Measurements from ENCODE around the gene ACTR3C.
"Not testable (repeated sequence)": the region's sequence is repeated elsewhere in the genome, so short reads cannot be mapped to it uniquely, and the experiment has no call there.

The ACTR3C gene

GRCh38 chr7:150312649-150313366 lies 10.5 kb downstream of the ACTR3C start:
- not testable (repeated sequence) for DNase-seq

GRCh38 chr7:150311711-150312110 lies 11.6 kb downstream of the ACTR3C start:
- DNase-seq, result no peak

DNA sequence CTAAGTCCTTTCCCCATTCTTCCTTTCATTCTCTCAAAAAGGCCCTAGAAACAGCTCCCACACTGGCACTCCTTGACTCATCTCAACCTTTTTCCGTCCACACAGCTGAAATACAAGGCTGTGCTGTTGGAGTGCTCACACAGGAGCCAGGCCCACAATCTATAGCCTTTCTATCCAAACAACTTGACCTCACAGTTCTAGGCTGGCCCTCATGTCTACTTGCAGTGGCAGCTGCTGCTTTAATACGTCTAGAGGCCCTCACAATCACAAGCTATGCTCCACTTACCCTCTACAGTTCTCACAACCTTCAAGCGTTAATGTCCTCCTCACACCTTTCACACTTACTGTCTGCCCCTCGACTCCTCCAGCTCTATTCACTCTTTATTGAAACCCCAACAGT lies 12.2 kb downstream of the ACTR3C start:
- no peak for DNase-seq

- no peak for DNase-seq
Observed at GRCh38 chr7:150308575-150308974, 14.8 kb downstream of the ACTR3C start.

GRCh38 chr7:150307904-150308303 lies 15.4 kb downstream of the ACTR3C start:
- no peak for DNase-seq

GRCh38 chr7:150307129-150307528 lies 16.2 kb downstream of the ACTR3C start:
- DNase-seq, result no peak

DNA sequence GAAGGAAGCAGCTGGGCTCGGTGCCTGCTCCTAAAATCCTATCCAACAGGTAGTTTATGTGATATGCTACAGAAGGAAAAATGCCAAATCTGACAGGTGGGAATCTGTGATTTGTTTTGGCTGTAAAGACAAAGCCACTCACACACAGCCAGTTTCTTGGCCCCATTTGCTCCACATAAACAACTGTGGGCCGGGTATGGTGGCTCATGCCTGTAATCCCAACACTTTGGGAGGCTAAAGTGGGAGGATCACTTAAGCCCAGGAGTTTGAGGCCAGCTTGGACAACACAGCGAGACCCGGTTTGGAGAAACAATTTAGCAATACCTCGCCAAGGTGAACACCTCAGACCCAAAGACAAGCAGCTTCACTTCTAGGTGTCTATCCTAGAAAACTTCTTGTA lies 17.0 kb downstream of the ACTR3C start:
- not testable (repeated sequence) for DNase-seq

- not testable (repeated sequence) for DNase-seq
Observed at GRCh38 chr7:150305903-150306284, 17.5 kb downstream of the ACTR3C start.

GRCh38 chr7:150305259-150305902 lies 18.0 kb downstream of the ACTR3C start:
- not testable (repeated sequence) for DNase-seq

DNA sequence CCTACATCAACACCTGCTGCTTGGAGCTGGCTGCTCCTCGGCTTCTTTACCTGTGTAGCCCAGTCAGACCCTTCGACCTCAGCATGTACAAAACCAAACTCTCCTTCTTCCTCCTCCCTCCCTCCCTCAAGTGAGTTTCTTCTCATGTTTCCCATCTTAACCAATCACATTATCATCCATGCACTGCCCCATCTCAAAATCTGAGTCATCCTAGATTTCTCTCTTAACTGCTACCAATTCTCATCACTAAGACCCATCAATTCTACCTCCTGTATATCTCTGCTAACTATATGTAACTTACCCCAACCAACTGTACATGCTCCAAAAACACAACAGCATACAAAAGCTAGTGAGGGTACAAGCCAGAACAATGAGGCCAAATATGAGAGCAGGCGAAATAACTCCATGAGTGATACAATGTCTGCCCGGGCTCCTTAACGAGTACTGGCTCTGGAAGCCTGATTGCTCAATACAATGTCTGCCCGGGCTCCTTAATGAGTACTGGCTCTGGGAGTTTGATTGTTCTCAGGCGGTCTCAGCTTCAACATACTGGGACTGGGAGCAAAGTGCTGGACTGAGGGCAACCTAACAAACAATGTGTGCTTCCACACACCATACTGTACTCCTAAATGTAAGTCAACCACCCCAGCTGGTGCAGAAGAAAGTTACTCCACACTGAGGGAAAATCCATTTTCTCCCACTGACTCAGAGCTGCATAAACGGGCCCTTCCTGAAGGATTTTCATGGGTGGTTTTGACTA lies 18.7 kb downstream of the ACTR3C start:
- DNase-seq, result not testable (repeated sequence)

DNA sequence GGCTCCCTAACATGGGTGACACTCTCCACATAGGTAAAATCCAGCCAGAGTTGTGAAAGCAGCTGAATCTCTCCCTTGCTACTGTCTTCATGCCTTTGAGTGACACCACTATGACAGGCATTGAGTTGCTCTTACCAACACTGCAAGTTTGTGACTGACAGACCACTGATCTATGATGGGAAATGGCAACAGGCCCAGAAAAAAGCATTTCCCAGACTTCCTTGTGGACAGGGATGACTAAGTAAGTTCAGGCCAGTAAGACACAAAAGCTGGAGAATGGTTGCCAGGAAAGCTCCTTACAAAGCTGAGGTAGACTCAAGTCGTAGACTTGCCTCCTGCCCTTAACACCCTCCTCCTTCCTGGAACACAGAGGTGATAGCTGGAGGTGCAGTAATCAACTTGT lies 20.4 kb downstream of the ACTR3C start:
- not testable (repeated sequence) for DNase-seq

- DNase-seq, result not testable (repeated sequence)
Observed at GRCh38 chr7:150297978-150298377, 25.4 kb downstream of the ACTR3C start.

- DNase-seq, result not testable (repeated sequence)
Observed at GRCh38 chr7:150296802-150297201, 26.5 kb downstream of the ACTR3C start.

- not testable (repeated sequence) for DNase-seq
Observed at GRCh38 chr7:150295614-150296013, 27.7 kb downstream of the ACTR3C start.

DNA sequence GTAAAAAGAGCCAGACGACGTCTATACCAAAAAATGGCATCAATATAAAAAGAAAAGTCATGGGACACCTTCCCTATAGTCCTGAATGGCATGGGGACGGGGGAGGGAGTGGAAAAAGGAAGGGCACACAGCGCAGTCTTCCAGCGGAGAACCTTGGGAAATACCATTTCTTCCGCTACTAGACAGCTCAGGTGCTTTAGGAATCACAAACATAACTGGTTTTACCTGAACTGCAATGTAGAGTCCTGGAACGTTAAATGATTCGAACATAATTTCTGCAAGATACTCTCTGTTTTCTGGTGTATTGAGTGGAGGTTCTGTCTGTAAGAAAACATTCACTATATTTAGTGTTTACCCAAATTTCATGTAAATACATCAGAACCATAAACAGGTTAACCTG lies 28.3 kb downstream of the ACTR3C start:
- DNase-seq, result not testable (repeated sequence)

DNA sequence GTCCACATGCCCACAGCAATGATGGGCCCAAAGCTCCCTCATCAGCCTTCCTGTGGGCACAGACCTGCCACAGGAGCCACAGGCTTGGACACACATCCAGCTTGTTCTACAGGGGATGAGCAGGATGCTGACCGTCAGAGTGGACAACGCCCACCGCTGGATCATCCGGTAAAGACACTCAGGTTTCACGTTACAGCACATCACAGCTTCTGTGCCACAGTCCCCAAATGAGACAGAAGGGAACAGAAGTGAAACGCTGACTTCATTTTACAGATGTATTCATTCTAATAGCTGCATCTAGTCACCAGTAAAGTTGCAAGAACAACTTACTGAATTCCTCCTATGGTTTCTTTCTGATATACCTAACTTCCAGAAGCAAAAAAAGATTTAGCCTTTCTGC lies 33.0 kb downstream of the ACTR3C start:
- not testable (repeated sequence) for DNase-seq

DNA sequence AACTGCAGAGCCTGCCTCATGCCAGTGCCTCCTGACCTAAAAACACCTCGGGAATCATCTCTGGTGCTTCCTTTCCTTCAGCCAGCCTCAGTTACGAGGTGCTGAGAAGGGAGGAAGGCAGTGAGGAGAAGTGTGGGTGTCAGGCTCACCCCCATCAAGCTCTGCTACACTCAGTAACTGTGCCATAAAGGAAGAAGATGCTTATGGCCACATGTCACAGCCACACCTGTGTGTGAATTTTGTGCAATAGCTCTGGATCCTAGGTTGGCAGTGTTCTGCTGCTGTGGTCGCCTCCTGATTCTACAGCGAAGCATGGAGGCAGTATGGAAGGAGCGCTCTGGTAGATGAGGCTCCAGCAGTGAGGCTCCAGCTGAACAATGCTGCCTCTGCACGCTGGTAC lies 34.5 kb downstream of the ACTR3C start:
- not testable (repeated sequence) for DNase-seq

- not testable (repeated sequence) for DNase-seq
Observed at GRCh38 chr7:150287815-150288214, 35.5 kb downstream of the ACTR3C start.

GRCh38 chr7:150285849-150286754 lies 37.2 kb downstream of the ACTR3C start:
- DNase-seq, result peak in 1 of 2 experiments; percentile 6

DNA sequence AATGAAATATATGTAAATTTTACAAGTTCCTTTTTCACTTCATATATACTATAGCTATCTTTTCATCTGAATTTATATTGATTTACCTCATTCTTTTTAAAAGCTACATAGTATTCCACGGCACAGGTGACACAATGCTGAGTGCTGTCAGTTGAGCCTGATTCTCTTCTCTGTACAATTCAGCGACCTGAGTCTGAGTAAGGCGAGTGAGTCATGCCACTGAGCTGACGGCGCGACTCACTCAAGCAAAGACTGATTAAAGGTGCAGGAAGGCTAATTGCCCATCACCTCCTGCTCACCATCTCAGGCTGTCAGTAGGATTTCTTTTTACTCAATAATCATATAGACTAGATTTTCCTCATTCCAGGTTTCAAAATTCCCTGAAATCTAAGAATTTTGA lies 39.7 kb downstream of the ACTR3C start:
- DNase-seq, result not testable (repeated sequence)

DNA sequence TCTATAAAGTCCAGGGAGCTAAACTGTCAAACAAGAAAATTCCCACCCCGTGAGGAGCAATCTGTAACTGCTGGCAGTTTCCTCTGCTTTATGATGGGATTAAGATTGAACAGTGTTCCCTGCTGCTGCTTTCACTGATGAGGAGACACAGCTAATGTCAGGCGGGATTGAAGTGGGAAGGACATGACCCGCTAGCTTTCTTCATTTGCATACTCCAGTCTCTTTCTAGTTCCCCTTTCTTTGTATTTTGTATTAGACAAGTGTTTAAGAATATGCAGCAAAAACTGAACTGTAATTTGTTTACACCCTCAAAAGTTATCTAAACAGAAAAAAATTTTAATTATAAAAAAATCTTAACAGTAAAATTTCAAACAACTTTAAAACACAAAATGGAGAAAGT lies 40.2 kb downstream of the ACTR3C start:
- not testable (repeated sequence) for DNase-seq

DNA sequence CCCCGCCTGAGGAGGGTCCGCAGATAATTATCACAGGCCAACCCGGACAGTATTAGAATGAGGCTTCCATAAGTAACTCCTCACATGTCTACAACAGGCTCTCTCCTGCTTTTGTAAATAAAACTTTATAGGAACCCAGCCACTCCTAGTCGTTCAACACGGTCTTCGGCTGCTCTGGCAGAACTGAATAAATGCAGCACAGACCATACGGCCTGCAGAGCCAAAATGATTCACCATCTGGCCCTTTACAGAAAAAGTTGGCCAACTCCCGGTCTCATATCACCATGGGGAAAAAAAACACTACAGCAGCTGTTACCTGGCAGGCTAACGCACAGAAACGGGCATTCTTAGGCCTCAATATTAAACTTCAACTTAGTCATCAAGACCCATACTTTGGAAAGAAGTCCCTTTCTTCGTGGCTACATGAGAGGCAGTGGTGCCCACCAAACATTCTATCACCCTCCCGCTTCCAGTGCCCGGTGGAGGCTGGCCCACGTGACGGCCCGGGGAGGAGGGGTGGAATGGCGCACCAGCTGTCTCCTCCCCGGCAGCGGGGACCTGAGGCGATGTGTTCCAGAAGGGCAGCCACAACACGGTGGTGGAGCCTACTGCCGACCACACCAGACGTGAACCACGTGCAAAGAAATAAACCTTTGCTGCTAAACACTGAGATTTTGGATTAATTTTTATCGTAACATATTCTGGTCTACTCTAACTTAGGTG lies 41.5 kb downstream of the ACTR3C start:
- not testable (repeated sequence) for DNase-seq

Data from cerebellar nuclear complex (tissue), 1 donor.